ENCODE data around the gene COL15A1.

COL15A1 gene

DNA sequence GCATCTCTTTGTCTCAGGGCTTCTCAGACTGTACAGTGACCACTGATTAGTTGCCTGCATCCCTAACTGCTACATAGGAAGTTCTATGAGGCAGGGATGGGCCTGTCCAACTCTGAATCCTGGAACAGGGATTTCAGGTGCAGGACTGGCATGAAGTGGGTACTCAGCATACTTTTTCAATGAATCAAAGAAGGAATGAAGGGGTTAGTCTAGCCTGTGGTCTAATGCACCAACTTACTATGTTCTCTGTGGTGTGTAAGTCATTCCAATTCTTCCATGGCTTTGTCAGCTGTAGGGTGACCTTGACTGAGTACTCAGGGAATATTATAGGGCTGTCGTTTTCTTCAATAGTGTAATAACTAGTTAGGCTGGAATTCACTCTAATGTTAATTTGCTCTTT lies 8.3 kb downstream of the COL15A1 start:
- no peak for DNase-seq

DNA sequence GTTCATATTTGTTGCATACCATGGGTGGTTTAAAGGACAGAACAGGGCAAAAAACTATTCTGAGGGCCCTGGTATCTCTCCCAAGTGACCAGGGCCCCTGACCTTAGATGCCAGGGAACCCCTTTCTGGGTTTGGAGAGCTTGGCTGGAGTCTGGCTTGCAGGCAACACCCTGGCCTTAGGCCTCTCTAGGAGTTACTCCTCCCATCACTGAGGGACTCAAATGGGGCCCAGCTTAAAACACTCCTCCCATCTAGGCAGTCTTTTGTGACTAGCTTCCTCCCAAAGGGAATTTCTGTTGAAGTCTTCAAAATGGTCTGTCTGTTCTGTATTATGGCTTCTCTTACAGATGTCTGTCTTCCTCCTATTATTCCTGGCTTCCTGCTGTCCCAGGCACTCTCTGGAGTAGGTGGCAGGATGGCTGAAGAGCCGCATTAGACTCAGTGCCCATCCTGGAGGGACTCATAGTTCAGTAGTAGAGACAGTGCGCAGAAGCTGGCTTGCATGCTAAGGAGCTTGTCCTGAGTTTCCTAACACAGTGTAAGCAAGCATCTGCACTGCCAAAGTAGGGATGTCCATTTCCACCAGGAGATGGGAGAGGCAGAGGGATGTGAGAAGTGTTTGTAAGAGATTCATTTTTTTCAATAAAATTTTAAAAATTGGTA lies 10.0 kb downstream of the COL15A1 start:
- DNase-seq: no peak

DNA sequence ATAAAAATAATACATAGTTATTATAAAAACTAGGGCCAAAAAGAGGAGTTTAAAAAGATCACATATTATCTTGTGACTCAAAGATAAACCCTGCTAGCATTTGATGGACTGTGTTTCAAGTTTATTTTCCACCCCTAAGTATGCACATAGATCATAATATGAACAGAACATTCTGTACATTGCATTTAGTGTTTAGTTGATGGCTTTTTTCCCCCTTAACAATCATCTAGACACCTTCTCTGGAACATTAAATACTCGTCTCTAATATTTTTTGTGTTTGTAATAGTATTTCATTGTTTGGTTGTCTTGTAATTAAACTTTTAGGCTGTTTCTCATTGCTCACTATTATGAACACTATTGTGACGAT lies 10.5 kb downstream of the COL15A1 start:
- no peak for DNase-seq

DNA sequence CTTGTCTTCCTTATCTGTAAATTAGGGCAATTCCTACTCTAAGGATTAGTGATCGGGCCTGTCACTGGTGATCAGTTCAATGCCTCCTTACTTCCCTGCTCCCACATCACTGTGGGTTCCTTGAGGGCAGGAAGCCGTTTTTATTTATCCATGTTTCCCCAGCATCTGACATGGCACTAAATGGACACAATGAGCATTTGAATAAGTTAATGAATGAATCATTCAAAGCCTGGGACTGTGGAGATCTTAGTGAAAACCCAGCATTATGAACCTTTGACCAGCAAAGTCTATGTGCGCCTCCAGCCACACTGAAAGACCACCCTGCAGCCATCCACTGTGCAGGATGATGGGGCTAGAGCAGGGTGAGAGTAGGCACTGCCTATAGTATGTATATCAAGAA lies 11.6 kb downstream of the COL15A1 start:
- DNase-seq: no peak

DNA sequence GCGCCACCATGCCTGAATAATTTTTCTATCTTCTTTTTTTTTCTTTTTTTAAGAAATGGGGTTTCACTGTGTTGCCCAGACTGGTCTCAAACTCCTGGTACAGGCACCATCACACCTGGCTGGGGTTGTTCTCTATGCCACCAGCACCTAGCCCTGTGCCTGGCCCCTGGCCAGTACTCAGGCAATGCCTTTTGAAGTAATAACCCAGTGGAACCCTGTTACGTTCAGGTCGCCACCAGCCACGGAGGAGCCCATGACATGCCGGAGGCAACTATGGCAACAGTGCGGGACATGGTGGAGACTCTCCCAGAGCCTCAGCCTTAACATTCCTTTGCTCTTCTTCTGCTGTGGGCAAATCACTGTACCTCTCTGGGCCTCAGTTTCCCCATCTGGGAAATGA lies 14.1 kb downstream of the COL15A1 start:
- no peak for DNase-seq

DNA sequence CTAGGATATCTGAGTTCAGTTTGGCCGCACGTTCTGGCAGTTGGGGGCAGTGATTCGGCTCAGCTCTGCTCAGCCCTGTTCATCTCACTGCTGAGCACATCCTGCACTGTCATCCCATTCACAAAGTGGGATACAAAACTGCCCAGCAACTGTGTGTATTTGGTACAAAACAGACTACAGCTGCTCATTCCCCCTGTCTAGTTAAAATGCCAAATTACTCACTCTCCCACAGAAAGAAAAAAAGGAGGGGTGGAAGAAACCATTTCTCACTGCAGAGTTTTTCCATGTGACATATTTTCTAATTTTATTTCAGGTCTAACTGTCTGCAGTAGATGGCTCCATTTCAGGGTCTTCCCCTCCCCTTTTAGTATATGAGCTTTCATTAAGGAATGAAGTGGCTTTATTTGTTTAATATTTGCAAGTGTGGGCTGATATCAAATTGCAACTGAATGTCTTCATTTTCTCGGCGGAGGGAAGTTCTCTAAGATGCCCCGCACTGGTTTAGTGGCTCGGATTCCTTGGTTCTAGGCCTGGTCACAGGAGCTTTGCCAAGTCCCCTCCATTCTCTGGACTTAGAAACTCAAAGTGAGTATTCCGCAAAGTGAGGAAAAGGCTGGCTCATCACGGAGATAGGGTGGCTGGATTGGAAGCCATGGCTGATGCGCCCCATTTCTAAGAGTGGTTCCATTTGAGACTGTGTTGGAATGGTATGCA lies 14.7 kb downstream of the COL15A1 start:
- no peak for DNase-seq

DNA sequence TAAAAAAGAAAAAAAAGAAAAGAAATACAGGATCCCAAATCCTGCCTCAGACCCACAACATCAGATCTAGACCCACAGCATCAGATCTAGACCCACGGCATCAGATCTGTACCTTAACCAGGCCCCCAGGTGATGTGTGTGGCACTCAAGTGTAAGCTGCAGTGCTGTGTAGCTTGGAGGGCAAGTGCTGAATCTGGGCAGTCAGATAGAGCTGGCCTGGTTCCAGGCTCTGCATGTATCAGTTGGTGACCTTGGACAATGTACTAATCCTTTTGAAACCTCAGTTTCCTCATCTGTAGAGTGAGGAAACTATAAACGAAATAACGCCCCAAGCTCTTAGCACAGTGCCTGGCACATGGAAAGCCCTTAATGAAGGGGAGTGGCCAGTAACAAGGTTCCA lies 16.7 kb downstream of the COL15A1 start:
- DNase-seq: no peak

DNA sequence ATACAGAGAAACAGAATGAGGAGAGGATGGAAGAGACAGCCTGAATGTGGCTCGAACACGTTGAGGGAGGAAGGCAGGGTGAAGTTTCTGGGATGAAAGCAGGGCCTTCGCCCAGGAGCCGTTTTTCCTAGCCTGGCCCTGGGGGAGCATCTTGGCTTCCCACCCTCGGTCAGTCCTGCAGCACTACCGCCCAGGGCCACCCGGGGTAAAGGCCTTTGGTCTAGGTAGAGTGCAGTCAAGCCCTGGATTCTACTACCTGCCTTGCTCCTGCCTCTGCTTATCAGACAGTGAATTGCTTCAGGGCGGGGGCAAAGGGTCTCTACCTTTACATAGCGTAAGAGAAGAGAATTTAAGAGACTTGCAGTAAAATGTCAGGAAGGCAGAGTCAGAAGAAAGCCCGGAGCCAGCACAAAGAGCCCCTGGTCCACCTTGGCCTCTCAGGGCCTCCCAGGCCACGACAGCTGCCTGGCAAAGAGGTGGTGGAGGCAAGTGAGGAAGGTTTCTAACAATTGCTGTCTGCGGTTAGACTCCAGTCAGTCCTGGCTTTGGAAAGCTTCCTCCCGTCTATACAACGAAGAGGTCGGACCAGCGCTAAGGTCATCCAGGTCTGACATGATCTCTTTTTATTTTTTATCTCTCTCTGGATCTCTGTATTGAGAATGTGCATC lies 17.9 kb downstream of the COL15A1 start:
- DNase-seq: no peak

DNA sequence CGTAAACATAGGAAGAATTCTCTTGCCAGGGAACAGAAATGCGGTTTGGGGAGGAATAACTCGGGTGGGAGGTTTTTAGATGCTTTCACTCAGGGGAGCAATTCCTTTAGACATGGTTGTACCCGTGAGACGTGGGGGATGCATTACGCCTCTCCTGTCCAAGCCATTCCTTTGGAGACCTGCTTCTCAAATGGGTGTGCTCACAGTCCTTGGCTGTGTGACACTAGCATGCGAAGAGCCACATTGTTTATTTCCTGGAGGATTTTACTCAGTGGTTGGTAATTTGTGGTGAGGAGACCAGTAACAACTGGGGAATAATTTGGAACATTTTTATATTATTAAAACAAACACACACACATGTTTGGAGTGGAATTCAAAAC lies 18.5 kb downstream of the COL15A1 start:
- DNase-seq: no peak

DNA sequence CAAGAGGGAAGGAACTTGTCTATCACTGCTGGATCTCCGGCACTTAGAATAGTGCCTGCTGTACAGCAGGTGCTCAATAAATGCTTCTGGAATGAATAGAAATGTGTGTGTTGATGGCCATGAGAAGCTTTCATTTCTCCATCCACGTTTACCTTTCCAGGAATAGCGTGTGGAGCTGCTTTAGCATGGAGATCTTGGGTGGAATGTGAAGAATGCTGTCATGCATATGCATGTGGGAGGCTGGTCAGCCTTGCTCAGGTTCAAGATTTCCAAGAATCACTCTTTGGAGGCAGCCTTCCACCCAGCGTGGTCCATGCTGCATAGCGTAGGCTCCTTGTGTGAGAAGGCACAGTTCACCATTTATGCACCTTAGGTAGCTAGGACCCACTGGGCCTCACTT lies 19.2 kb downstream of the COL15A1 start:
- no peak for DNase-seq

DNA sequence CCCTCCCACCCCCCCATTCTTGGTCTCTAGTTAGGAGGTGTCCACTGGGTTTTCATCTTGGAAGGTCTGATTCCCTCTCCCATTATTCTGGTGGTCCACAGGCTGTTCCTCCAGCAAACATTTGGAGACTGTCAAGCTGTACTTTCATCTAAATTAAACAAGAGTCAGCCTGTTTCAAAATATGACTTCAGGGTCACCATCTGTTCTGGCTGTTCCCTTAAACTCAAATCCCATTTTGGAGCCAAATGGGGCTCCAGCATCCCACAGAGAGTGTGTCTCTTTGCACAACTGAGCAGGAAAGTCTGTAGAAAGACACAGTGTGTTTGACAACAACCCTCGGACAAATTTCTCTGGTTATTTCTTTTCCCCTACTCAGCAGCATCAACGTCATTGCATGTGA lies 20.5 kb downstream of the COL15A1 start:
- DNase-seq: no peak

DNA sequence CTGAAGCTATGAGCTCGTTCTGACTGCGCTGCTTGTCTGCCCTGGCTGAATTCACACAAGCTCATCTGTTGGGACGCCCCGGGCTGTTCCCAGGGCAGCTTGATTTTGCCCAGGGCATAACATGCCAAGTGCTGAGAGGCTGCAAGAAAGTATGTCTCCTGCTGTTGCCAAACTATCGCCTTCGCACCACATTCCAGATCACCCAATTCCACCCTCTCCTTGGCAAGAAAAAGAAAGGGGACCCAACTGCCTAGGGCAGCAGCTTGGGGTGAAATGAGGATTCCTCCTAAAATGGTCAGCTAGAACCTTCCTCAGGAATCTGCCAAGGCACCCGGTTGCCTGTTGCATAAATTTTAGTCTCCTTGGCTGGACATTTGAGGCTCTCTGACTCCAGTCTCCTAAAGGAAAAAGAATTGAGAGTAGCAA lies 21.2 kb downstream of the COL15A1 start:
- no peak for DNase-seq

DNA sequence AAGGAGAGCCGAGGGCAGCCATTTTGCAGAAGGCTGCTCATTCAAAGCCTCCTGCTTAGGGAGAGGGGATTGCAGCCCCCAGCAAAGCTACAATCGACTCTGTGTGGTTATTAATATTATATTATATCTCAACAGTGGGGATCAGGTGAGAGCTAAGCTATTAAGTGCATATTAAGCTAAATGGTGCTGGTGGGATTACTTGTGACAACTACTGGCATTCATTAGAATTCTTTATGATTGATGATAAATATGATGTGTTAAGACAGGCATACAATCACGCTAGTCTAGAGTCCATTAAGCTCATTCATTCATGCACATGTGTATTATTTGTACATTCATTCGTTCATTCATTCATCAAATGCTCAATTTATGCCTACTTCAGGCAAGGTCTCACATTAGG lies 23.0 kb downstream of the COL15A1 start:
- DNase-seq: no peak

DNA sequence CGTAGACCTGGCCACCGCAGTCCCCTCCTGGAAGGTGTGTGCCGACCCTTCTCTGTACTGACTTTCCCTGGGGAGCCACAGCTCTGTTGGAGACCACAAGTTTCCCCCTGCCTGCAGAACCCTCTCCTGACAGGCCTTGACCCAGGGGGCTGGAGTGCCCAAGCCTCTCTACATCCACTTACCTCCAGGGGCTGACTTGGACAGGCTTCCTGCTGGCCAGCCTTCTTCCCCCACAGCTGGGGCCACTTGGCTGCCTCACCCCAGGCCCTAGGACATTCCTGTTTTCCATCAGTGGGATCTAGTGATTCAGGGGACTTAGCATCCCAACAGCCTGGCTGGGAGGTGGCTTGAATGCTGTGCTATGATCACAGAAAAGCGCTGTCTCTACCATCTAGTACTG lies 23.6 kb downstream of the COL15A1 start:
- no peak for DNase-seq

DNA sequence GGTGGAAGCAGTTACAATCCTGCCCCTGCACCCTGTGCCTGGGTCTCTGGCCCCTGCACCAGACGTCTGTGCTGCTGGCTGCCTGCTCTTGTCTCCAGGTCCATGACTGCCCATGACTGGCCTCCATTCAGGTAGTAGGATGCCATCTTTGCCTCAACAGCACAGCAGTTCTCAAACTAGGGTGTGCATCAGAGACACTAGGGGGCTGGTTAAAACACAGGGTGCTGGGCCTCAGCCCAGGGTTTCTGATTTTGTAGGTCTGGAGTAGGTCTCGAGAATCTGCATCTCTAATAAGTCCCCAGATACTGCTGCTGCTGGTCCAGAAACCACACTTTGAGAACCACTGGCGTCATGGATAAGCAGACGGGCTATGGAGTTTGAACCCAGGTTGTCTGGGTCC lies 24.0 kb downstream of the COL15A1 start:
- no peak for DNase-seq

DNA sequence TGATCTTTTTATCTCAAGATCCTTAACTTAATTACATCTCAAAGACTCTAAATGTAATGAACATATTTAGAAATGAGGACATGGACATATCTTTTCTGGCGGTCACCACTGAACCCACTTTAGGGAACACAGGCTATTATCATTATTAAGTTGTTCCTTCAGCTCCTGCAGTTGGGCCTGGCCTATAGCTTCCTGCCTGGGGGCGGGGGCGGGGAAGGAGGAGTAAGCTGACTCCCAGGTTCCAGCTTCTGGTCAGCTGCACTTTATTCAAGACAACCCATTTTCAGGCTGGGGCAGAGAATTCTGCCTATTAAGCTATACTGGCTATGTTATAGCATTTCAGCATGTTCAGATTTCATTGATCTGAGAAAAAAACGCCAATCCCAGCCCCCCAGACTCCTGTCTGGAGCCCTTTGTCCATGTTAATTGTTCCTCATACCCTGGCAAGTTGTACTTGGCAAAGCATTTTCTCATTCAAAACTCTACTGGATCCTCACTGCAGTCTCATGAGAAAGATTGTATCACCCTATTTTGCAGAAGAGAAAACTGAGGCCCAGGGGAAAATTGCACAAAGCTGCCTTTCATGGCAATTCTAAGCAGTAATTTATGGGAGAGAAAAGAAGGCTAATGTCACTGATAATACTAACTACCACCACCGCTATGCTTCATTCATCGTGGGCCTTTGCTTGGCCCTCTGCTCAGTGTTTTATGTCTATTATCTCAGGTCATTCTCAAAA lies 25.1 kb downstream of the COL15A1 start:
- no peak for DNase-seq

DNA sequence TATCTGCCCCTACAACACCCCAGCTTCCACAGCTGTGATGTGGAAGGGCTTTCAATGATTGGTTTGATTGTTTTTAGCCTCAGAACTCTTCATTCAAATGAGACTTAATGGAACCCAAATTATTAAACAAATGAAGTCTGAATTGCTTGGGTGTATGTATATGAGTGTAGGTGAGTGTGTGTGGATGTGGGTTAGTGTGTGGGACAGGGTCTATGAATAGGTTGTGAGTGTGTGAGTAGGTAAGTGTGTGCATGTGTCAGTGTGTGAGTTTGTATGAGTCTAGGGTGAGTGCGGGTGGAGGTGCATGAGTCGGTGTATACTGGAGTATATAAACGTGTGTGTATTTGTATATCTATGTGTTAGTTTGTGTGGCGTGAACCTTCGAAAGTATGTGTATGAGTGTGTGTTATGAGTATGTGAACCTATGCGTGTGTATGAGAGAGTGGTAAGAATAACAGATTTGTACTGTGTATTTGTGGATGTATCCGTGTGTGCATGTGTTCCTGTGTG lies 26.9 kb downstream of the COL15A1 start:
- no peak for DNase-seq

DNA sequence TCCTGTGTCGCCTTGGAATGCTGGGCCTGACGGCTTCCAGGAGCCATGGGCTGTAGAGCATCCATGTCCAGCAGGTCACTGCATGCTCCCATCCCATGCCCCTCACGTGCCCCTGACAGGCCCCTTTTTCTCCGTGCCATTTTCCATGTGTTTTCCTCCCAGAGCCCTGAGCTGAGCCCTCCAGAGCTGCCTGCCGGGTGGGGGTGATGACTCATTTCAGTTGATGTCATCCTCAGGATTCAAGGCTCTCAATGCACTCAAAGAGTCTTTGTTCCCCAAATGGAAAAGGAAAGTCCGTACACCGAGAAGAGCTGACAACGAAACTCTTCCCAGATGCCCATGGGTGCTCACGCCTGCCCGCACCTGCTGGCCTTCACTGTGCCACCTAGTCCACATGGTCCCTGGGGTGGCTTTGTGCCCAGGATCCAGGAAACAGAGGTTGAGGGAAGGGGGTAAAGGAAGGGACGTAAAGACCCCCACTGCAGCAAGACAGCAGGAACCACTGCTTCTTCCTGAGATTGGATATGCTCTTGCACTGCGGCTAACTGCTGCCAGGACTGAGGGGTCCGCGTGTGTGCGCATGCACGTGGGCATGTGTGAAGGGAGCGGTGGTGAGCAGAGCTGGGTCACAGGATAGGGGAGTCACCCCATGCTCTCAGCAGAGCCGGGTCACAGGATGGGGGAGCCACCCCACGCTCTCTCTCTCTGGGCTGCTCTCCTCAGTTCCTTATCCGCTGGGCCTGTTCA lies 27.6 kb downstream of the COL15A1 start:
- no peak for DNase-seq

DNA sequence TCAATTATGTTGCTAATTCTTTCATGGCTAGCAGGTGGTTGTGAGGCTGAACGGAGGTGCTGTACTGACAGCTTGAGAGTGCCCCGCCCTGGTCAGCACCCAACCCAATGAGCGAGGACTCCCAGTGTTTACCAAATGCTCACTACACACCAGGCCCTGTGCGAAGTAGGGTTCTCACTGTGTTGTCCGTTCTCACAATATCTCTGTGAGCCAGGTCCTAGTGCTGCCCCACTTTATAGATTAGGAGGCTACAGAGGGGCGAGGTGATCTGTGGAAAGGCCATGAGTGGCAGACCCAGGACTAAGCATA lies 28.2 kb downstream of the COL15A1 start:
- no peak for DNase-seq

DNA sequence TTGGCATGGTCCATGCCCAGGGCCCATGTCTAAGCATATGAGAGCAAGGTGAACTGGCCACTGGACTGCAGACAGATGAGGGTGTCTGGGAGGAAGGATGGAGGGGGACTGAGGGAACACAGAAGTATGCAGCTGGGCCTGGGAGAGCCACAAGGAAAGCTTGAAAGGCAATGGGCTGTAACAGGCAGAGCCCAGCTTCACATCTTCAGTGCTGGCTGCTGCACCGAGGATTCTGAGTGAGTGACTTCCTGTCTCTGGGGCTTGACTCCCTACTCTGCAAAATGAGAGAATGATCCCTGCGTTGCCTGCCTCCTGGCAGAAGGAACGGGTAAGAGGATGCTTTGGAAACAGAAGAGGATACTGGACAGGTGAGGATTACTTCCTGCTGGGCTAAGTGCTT lies 29.0 kb downstream of the COL15A1 start:
- no peak for DNase-seq

DNA sequence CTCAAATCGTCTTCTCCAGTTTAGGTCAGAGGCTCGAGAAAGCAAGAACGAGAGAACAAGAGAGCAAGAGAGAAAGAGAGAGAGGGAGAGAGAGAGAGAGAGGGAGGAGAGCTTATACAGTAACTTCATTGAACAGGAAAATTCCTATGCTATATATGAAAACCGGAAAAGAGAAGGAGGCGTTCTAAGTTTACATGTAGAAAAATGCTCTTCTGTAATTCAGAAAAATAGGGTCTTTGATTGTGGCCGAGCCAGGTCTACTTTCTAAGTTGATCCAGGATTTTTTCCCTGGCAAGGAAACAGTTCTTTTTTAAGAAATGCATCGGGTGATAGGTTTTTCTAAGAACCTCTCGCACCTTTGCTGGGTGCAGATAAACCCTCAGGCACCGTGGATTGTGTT lies 29.5 kb downstream of the COL15A1 start:
- no peak for DNase-seq

DNA sequence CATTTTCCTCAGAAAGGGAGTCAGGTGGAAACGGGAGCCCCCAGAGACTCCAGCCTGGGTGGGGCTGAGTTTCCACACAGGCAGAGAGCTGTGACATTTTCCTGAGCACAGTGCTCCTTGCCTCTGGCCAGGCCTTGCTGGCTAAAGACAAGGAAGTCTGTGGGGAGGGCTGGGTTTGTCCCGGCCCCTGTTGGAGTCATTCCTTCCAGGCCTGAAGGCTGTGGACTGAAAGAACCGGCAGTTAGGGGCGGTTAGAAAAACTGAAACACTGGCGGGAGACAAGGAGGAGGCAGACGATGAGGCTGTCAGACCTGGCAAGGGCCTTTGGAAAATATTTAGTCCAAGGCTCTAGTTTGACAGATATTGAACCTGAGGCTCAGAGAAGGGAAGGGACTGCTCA lies 29.9 kb downstream of the COL15A1 start:
- no peak for DNase-seq

DNA sequence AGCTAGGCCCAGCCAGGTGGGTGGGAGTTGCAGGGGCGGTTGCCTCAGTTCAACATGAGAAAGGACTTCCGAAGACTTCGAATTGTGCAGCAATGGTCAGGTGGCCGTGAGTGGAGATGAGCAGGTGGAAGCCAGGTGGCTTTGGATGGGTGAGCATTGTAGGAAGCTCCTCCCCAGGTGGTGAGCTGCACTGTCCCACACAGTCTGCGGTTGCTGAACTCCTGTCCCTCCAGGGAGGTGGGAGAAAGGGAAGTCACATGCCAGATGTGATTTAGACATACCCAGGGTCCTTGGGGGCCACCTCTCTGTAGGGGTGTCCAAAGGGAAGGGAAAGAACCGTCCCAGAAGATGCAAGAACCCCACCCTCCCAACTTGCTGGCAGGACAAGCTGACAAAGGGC lies 30.4 kb downstream of the COL15A1 start:
- DNase-seq: no peak

Data from NCI-H1092 treated with DMSO at 0.1 percent for 48 hours (cell line).